Dedifferentiated amniotic fluid mesenchymal stem cell (primary cell): ENCODE data around the gene RGS10.
A peak's percentile ranks its signal among the peaks of the same experiment; 100 is the strongest.
"Not testable (repeated sequence)": the region's sequence is repeated elsewhere in the genome, so short reads cannot be mapped to it uniquely, and the experiment has no call there.

Source experiments
- DNase-seq: peaks from one replicate; pipeline ENCODE4 v3.0.0-alpha.2; 2016; ENCODE audit errors: extremely low spot score

The RGS10 gene

GRCh38 chr10:119538632-119539358, 3.7 kb downstream of the RGS10 start:
- no peak for DNase-seq

GRCh38 chr10:119537953-119538630, 4.4 kb downstream of the RGS10 start:
- no peak for DNase-seq

- no peak for DNase-seq
These were observed 6.0 kb downstream of the RGS10 start for GRCh38 chr10:119536508-119537025.

- no peak for DNase-seq
These were observed 6.5 kb downstream of the RGS10 start for GRCh38 chr10:119535837-119536507.

DNA sequence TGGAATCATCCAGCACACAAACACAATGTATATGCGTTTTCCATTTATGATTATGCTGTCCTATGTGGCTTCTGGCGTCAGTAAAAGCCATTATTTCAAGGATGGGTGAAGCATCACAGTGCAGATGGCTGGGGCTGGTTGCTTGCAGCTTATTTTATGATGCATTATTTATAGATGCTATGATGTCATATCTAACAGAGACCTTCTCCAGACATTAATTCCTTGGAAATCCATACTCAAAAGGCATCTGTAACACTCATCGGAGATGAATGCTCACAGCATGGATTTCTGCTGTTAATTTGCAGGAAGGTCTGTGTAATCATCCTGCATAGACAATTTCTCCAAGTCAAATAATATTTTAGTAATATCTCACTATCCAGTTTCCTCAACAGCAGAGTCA, 7.2 kb downstream of the RGS10 start:
- DNase-seq = no peak

- no peak for DNase-seq
These were observed 9.0 kb downstream of the RGS10 start for GRCh38 chr10:119533473-119533872.

DNA sequence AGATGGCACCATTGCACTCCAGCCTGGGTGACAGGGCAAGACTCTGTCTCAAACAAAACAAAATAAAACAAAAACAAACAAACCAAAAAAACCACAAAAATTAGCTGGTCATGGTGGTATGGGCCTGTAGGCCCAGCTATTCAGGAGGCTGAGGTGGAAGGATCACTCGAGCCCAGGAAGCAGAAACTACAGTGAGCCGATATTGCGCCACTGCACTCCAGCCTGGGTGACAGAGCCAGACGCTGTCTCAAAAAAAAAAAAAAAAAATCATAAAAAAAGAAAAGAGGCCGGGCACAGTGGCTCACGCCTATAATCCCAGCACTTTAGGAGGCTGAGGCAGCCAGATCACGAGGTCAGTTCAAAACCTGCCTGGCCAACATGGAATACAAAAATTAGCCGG, 9.7 kb downstream of the RGS10 start:
- DNase-seq = not testable (repeated sequence)

- not testable (repeated sequence) for DNase-seq
These were observed 10.3 kb downstream of the RGS10 start for GRCh38 chr10:119532251-119532650.

DNA sequence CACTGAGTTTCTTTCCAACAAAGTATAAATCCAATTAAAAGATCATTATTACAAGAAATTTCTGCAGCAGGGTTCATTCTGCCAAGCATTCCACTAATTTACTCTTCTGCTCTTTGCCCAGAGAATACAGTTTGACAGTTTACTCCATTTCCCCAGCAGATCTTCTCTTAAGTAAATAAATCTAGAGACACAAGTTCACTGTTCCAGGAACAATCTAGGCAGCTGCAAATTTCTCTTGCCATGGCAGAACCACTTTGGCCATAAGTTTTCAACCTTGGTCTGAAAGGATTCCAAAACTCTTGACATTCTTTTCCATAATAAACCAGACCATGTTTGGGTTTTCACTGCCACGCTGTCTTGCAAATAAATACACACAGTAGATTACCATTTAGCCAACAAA, 11.5 kb downstream of the RGS10 start:
- peak; percentile 41 for DNase-seq

GRCh38 chr10:119528663-119529237, 13.8 kb downstream of the RGS10 start:
- peak; percentile 62 for DNase-seq

GRCh38 chr10:119526621-119527592, 15.6 kb downstream of the RGS10 start:
- no peak for DNase-seq

DNA sequence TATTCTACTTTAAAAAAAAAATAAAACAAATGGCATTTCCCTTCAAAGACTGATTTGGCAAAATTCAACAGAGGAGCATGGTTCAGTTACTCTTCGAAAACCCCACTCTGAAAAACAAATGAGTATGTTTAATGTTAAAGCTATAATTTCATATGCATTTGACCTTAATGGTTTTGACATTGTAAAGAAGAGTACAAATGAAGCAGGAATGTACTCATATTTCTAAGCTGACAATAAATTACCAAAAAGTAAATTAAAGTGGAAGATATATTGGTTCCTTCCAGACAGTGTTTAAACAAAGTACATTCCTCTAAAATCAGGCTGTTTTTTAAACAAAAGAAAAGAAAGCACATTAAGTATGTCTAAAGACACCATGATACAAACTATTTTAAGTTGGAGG, 16.4 kb downstream of the RGS10 start:
- DNase-seq = no peak

- no peak for DNase-seq
These were observed 17.4 kb downstream of the RGS10 start for GRCh38 chr10:119525116-119525515.

DNA sequence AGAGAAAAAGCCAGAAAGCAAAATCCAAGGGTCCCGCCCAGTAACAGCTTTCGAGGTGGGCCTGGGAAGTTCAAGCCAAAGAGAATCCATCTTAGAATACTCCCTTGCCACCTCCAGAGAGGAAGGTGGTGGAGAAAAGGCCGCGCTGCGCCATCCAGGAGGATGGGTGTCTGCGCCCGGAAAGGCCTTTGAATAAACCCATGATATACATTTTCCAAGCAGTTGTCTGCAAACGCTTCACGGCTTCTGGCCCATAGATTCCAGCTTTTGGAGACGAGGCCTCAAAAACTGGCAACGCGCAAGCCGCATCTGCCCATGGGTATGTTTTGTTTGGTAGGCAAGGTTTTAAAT, 17.8 kb downstream of the RGS10 start:
- DNase-seq = no peak

DNA sequence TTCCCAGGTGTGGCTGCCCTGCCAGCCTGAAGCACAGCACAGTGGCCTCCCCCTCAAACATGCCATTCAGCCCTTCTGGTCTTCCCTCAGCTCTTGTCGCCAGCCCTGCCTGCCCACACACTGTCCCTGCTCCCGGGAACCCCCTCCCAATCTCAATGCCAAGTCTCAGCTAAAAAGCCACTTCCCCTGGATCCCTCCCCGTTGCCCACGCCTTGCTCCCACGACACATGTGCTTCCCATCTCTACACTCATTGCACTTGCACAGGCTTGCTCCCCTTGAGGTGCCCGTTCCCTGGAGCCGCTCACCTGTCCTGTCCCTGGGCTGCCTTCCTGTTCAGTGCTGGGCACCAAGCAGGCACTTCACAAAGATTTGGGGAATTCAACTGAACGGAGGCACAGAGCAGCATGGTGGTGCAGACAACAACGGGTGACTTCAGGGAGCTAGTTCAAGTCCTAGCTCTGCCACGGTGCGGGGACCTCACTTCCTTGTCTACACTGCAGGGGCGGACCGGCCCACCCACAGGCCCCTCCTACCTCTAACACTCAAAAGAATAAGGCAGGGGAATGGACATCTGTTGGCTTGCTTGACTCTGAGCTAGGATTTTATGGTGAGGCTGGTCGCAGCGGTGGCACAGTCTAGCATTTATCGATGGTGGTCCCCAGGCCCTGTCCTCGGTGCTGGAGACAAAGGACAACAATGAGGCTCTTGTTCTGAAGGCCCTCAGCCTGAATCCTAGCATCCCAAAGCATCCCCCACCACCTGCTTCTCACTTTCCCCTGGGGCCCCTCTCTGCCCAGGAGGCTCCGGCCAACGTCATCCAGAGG, 18.4 kb downstream of the RGS10 start:
- DNase-seq = no peak

DNA sequence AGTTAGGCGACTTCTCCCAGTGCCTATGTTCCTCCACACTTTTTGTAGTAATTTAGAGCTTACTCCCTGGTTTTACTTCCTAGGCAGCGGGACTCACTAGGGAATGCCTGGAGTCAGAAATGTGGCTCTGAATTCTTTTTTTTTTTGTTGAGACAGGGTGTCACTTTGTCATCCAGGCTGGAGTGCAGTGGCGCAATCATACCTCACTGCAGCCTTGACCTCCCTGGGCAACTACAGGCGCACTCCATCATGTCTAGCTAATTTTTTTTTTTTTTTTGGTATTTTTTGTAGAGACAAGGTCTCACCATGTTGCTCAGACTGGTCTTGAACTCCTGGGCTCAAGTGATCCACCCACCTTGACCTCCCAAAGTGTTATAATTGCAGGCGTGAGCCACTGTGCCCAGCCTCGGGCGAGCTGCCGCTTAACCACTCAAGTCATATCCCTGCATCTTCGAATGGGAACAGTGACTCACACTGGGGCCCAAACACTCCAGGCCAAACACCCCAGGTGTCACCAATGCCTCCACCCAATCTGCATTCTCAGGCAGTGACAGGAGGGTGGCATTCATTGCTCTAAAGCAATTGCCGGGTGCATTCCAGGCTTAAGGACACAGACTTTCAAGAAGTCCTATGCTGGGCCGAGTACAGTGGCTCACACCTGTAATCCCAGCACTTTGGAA, 19.6 kb downstream of the RGS10 start:
- no peak for DNase-seq

- DNase-seq = no peak
These were observed 20.9 kb downstream of the RGS10 start for GRCh38 chr10:119521443-119522204.

DNA sequence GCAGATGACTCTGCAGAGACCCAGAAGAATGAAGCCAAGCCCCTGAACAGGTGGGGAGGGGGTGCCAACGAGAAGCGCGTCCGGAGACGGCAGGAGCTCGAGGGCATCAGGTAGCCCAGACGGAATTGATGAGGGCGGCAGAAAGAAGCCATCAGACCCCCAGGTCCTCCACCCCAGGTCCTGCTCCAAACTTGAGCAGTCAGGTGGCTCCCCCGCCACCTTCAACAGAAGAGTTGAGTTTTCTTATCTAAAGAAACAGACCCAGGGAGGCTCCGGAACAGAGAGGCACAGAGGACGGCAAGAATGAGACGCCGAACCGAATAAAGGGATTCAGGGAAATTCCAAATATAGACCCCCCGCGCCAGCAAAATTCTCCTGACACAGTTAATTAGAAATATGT, 22.2 kb downstream of the RGS10 start:
- DNase-seq = no peak

- DNase-seq = no peak
These were observed 23.6 kb downstream of the RGS10 start for GRCh38 chr10:119518936-119519335.
